Astrocyte (in vitro differentiated cells and primary cell): ENCODE data around the gene PI3.
"Not testable (repeated sequence)": the region's sequence is repeated elsewhere in the genome, so short reads cannot be mapped to it uniquely, and the experiment has no call there.

Source experiments
- EZH2 ChIP-seq: IDR thresholded peaks from 2 replicates; pipeline ENCODE4 v1.6.1; 2012; ENCODE audit warnings: mild to moderate bottlenecking, low read length, inconsistent platforms; ENCODE audit not compliant: insufficient read depth
- TF ChIP-seq, protein P1 (sequence below): IDR thresholded peaks from 2 replicates; pipeline ENCODE4 v1.5.1; 2011; ENCODE audit warnings: low read depth, mild to moderate bottlenecking, inconsistent platforms, low read length, moderate library complexity; ENCODE audit not compliant: insufficient read depth

DNA sequence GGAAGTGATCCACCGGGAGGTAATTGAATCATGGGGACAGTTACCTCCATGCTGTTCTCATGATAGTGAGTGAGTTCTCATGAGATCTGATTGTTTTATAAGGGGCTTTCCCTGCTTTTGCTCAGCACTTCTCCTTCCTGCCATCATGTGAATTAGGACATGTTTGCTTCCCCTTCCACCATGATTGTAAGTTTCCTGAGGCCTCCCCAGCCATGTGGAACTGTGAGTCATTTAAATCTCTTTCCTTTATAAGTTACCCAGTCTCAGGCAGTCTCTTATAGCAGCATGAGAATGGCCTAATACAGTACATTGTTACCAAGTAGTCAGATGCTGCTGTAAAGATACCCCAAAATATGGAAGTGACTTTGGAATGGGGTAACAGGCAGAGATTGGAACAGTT, 19.9 kb upstream of the PI3 start:
- TF ChIP-seq, protein P1, sequence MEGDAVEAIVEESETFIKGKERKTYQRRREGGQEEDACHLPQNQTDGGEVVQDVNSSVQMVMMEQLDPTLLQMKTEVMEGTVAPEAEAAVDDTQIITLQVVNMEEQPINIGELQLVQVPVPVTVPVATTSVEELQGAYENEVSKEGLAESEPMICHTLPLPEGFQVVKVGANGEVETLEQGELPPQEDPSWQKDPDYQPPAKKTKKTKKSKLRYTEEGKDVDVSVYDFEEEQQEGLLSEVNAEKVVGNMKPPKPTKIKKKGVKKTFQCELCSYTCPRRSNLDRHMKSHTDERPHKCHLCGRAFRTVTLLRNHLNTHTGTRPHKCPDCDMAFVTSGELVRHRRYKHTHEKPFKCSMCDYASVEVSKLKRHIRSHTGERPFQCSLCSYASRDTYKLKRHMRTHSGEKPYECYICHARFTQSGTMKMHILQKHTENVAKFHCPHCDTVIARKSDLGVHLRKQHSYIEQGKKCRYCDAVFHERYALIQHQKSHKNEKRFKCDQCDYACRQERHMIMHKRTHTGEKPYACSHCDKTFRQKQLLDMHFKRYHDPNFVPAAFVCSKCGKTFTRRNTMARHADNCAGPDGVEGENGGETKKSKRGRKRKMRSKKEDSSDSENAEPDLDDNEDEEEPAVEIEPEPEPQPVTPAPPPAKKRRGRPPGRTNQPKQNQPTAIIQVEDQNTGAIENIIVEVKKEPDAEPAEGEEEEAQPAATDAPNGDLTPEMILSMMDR, result not testable (repeated sequence)
- not testable (repeated sequence) for TF ChIP-seq EZH2
